Hair follicle dermal papilla cell (primary cell): ENCODE results near the gene SMIM32. TPM values are rescaled to one million over a fixed set of nuclear protein-coding genes. Genes with fewer than 3 reads are reported as not detected.

Experiments used
- total RNA-seq: library from RNA; depleted of rRNA; stranded (reverse); fragments of >200 nt; gene quantifications from 2 replicates; pipeline ENCODE4 v1.2.3, GENCODE V29; 2012

Gene SMIM32
- not detected in 2 replicates for total RNA-seq

DNA sequence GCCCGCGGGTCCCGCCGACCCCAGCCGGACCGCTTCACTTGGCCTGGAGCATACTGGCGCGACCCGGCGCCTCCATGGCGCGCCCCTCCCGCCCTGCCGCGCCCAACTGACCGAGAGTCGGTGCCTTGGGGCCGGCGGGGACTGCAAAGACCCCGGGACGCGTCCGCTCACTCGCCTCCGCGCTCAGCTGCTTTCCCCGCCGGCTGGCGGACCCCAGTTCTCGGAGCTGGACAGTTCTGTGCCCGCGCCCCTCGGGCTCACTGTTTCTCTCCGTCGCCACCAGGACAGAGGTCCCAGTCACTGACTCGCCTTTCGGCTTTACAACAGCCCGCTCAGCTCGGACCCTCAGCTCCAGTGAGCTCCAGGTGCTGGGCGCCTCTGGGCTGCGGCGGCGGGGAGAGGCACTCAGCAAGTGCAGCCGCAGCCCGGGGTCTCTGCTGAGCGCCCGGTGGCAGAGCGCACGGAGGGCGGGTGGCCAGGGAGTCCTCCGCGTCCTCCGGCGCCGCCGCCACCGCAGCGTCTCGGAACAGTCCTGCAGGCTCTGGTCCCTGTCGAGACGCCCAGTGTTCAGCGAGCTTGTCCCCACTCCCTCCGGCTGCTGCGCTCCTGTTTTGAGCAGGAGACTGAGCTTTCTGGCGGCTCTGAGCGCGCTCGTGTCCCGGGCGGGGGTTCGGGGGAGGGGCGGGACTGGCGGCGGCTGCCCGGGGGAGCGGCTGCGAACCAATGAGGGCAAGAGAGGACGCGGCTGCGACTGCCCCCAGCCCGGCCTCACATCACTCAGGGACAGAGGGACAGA lies at the start of gene SMIM32:
TSS of gene SMIM32 (minus strand) at position 637 of the 796 bp plus-strand sequence. CDS start 638 bp downstream, outside the sequence.

Other genes with a start within 250 kb of the SMIM32 start
- not detected in 2 replicates for gene LECT2, start 238.2 kb downstream of the SMIM32 start, total RNA-seq
- gene TGFBI, start 164.2 kb downstream of the SMIM32 start, total RNA-seq: 464 and 600 TPM in 2 replicates
- gene SMAD5, start 60.3 kb downstream of the SMIM32 start, total RNA-seq: 69.0 and 78.0 TPM in 2 replicates
- gene TRPC7, start 172.4 kb upstream of the SMIM32 start, total RNA-seq: not detected in 2 replicates